HEK293T (cell line): ENCODE measurements around the gene CXCL14.

Experiments
- CTCF ChIA-PET: fragments of 350-600 bp; formaldehyde crosslinking; extraction: SDS; loops from one replicate; lab custom pipeline; 2021; ENCODE audit warnings: antibody characterized with exemption, inconsistent platforms; lab: Yijun Ruan, JAX
- POLR2A ChIA-PET: fragments of 350-600 bp; formaldehyde crosslinking; extraction: SDS; loops from one replicate; lab custom pipeline; 2020; ENCODE audit warnings: antibody characterized with exemption, inconsistent platforms; lab: Yijun Ruan, JAX
- DNase-seq: peaks from one replicate; pipeline ENCODE4 v3.0.0; 2012; ENCODE audit warnings: mixed read lengths; ENCODE audit errors: extremely low spot score
- ARNT ChIP-seq: fragments of 450-650 bp; IDR thresholded peaks from 2 replicates; pipeline ENCODE4 v1.6.1; 2017; ENCODE audit warnings: mild to moderate bottlenecking
- BHLHE40 ChIP-seq: fragments of 450-650 bp; IDR thresholded peaks from 2 replicates; pipeline ENCODE4 v1.6.1; 2016; ENCODE audit warnings: mild to moderate bottlenecking, moderate library complexity, borderline replicate concordance
- CTBP1 ChIP-seq: fragments of 450-650 bp; IDR thresholded peaks from 2 replicates; pipeline ENCODE4 v1.6.1; 2016; ENCODE audit warnings: borderline replicate concordance
- ELF4 ChIP-seq: fragments of 450-650 bp; IDR thresholded peaks from 2 replicates; pipeline ENCODE4 v1.6.1; 2017; ENCODE audit warnings: antibody characterized with exemption
- FOXA1 ChIP-seq: fragments of 450-650 bp; IDR thresholded peaks from 2 replicates; pipeline ENCODE4 v1.6.1; 2016; ENCODE audit warnings: mild to moderate bottlenecking
- FOXK2 ChIP-seq: fragments of 450-650 bp; IDR thresholded peaks from 2 replicates; pipeline ENCODE4 v1.6.1; 2016; ENCODE audit warnings: mild to moderate bottlenecking
- FOXM1 ChIP-seq: fragments of 450-650 bp; IDR thresholded peaks from 2 replicates; pipeline ENCODE4 v1.6.1; 2017; ENCODE audit warnings: mild to moderate bottlenecking, borderline replicate concordance
- HDGF ChIP-seq: fragments of 450-650 bp; IDR thresholded peaks from 2 replicates; pipeline ENCODE4 v1.6.1; 2017; ENCODE audit warnings: antibody characterized with exemption, borderline replicate concordance
- L3MBTL2 ChIP-seq: fragments of 450-650 bp; conservative IDR thresholded peaks from 2 replicates; pipeline ENCODE4 v1.6.1; 2016; ENCODE audit warnings: mild to moderate bottlenecking
- LEF1 ChIP-seq: fragments of 450-650 bp; IDR thresholded peaks from 2 replicates; pipeline ENCODE4 v1.6.1; 2017; ENCODE audit warnings: mild to moderate bottlenecking, borderline replicate concordance
- NFRKB ChIP-seq: fragments of 450-650 bp; IDR thresholded peaks from 2 replicates; pipeline ENCODE4 v1.6.1; 2016; ENCODE audit warnings: mild to moderate bottlenecking, moderate library complexity
- SP1 ChIP-seq: fragments of 450-650 bp; IDR thresholded peaks from 2 replicates; pipeline ENCODE4 v1.6.1; 2017
- SUZ12 ChIP-seq: fragments of 450-650 bp; IDR thresholded peaks from 2 replicates; pipeline ENCODE4 v1.6.1; 2016; ENCODE audit warnings: mild to moderate bottlenecking
- TARDBP ChIP-seq: fragments of 450-650 bp; IDR thresholded peaks from 2 replicates; pipeline ENCODE4 v1.6.1; 2016
- ZNF384 ChIP-seq: fragments of 450-650 bp; IDR thresholded peaks from 2 replicates; pipeline ENCODE4 v1.6.1; 2016
- TF ChIP-seq, protein P1 (sequence below): fragments of 450-650 bp; IDR thresholded peaks from 2 replicates; pipeline ENCODE4 v1.6.1; 2016

CXCL14 gene

DNA sequence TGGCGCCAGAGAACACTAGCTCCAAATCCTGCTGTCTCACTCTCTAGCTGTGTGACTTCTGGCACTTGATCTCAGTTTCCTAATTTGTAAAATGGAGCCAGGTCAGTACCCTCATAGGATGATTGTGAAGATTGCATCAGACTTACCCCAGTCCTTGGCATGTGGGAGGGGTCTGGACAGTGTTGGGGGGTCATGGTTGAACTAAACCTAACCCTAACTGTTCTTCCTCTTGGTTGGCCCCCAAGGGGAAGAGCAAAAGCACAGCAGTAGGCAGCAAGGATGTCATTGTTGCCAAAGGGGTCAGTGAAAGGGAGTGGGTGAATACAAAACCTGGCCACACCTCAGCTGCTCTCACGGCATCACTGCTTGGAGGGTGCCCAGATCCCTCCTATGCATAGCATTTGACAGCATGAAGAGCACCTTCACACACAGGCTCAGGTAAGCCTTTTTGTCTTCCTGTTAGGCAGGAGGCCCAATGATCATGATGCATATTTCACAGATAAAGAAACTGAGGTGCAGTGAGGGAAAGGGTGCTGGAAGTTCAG, 15.7 kb upstream of the CXCL14 start:
- no peak for DNase-seq
- TF ChIP-seq ZNF384 (no peak), FOXA1 (no peak), BHLHE40 (no peak), LEF1 (no peak), NFRKB (no peak), SP1 (no peak)
- POLR2A ChIA-PET: no interaction called here
- CTCF ChIA-PET: no interaction called here

DNA sequence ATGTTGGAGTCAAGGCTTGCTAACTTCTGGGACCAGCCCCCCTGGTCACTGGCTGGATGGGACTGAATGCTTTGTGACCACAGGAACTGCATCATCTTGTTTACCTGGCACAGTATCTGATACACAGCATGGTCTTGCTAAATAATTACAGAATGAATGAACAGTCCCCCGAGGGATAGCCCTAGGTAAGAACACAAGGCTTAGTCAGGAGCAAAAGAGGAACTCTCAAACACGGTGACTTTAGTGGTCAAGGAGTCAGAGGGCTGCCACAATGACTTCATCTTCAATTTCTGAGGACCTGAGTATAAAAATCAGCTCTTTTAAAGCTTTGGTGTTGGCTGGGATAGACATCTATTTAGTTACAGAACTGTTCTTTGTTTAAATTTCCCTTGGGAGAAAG, 15.1 kb upstream of the CXCL14 start:
- TF ChIP-seq SUZ12 (no peak), FOXA1 (no peak), L3MBTL2 (no peak), ARNT (no peak), SP1 (no peak)
- DNase-seq: no peak
- ChIA-PET POLR2A (no interaction called here), CTCF (no interaction called here)

DNA sequence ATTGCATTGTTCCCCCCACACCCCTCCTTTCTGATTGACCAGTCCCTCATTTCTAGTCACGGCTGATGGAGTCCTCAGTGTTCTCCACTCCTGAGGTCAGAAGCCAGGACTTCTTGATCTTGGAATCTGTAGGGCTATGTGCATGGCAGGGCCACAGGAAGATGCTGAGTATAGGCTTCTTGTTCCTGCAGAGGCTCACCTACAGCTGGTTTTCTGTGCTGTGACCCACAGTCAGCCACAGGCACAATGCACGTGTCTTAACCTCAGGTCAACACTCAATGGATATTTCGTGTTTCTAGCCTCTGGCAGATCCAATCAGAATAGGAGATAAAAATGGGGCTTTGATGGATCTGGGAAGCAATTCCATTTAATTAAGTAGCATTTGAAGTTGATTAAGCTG, 14.3 kb upstream of the CXCL14 start:
- no peak for DNase-seq
- CTCF ChIA-PET: no interaction called here
- POLR2A ChIA-PET: no interaction called here
- TF ChIP-seq FOXA1 (no peak), FOXK2 (no peak), ELF4 (no peak), LEF1 (no peak), HDGF (no peak), L3MBTL2 (no peak), FOXM1 (no peak), SP1 (no peak), TARDBP (no peak), NFRKB (no peak), ZNF384 (no peak), BHLHE40 (no peak), ARNT (no peak)

DNA sequence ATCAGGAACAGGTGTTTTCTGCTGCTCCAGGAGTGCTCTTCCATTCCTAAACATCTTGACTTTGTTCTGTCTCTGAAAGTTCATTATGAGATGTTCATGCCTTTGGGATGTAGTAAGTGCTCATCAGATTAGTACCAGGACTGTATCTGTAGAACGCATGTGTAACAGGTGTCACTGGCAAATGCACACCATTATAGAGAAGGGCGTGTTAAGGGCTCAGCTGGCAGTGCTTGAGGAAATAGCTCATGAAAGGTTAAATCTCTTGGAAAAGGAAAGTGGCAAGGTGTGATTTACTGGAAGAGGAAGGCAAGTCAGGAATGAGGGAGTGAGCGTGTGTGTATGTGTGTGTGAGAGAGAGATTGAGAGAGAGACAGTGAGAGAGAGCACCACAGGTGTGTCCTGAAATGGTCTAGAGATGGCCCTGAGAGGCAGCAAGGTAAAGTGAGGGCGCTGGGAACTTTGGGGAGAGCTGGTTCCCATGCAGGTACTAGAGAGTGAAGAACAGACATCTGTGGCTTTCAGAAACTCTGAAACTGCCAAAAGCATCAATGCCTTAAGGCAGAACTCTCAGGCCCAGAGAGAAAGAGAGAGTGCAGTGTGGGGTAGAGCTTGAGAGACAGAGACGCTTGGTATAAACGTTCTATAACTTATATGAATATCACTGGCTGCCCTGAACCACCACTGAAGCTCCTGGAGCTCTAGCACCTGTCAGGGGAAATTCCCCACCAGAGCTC, 13.7 kb upstream of the CXCL14 start:
- ChIA-PET POLR2A (no interaction called here), CTCF (no interaction called here)
- TF ChIP-seq TARDBP (no peak), ZNF384 (no peak), FOXK2 (no peak)
- no peak for DNase-seq

DNA sequence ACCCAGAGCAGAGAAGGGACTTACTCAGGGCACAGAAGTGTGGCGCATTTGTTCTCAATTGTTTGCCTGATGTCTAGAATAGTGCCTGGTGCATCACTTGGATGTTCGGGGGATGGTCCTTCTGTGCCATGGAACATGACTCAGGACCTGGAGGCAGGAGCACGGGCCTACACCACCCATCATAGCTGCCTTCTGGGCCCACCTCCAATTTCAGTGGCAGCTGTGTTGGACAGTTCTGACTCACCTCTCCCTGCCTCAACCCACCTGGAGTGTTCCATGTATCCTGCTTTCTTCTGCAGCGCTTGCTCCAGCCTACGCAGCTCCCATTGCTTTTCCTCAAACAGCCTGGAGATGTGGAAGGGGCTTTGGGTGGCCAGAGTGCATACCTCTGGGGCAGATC, 12.5 kb upstream of the CXCL14 start:
- ChIA-PET CTCF (interaction anchor here (0.8 kb wide), 1 partner anchor 21 kb away, joined by 4 read pairs; no protein-coding TSS in a partner anchor), POLR2A (interaction anchor here (1.3 kb wide), 1 partner anchor 12 kb away, joined by 3 read pairs; no protein-coding TSS in a partner anchor)
- no peak for DNase-seq
- TF ChIP-seq LEF1: no peak
- no peak for TF ChIP-seq FOXM1
- TF ChIP-seq ZNF384: no peak
- no peak for TF ChIP-seq FOXA1
- TF ChIP-seq L3MBTL2: no peak
- no peak for TF ChIP-seq FOXK2
- TF ChIP-seq ARNT: no peak
- no peak for TF ChIP-seq HDGF
- TF ChIP-seq, protein P1, sequence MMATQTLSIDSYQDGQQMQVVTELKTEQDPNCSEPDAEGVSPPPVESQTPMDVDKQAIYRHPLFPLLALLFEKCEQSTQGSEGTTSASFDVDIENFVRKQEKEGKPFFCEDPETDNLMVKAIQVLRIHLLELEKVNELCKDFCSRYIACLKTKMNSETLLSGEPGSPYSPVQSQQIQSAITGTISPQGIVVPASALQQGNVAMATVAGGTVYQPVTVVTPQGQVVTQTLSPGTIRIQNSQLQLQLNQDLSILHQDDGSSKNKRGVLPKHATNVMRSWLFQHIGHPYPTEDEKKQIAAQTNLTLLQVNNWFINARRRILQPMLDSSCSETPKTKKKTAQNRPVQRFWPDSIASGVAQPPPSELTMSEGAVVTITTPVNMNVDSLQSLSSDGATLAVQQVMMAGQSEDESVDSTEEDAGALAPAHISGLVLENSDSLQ: no peak
- TF ChIP-seq BHLHE40: no peak
- TF ChIP-seq NFRKB: no peak
- TF ChIP-seq SUZ12: no peak

DNA sequence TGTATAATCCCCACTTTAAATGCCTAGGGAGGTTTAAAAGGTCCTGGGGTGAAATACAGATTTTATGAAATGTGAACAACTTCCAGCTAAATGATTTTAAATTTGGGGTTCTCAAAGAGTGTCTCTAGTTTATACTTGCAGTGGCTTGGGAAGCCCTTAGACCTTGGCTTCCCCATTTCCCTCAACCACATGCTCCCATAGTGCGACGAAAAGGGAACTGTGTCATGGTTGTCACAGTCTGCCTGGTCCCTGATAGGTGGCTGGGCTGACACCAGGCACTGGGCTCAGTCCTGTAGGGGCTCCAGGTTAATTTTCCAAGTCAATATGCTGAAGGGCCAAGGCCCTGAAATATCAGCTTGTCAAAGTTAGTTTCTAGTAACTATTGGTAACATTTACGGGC, 10.4 kb upstream of the CXCL14 start:
- no peak for DNase-seq
- TF ChIP-seq CTBP1: no peak
- TF ChIP-seq, protein P1: no peak
- no peak for TF ChIP-seq ZNF384
- no peak for TF ChIP-seq FOXA1
- TF ChIP-seq SP1: no peak
- no peak for TF ChIP-seq FOXM1
- TF ChIP-seq FOXK2: no peak
- no peak for TF ChIP-seq L3MBTL2
- no peak for TF ChIP-seq NFRKB
- TF ChIP-seq ELF4: no peak
- TF ChIP-seq SUZ12: no peak
- TF ChIP-seq HDGF: no peak
- no peak for TF ChIP-seq BHLHE40
- POLR2A ChIA-PET: no interaction called here
- CTCF ChIA-PET: no interaction called here
